H1 (cell line): ENCODE data around the gene SLC66A3. TPM values are rescaled to one million over a fixed set of nuclear protein-coding genes. Genes with fewer than 3 reads are reported as not detected.

Experiments
- CTCF ChIA-PET: fragments of 300-600 bp; sonication (Branson Sonifier 250); formaldehyde crosslinking; loops from one replicate; lab custom pipeline; 2021; ENCODE audit not compliant: partially characterized antibody; lab: Charles Lee
- POLR2A ChIA-PET: fragments of 300-600 bp; sonication (Branson Sonifier 250); formaldehyde crosslinking; loops from one replicate; lab custom pipeline; 2021; ENCODE audit warnings: inconsistent platforms; ENCODE audit not compliant: partially characterized antibody; lab: Charles Lee
- DNase-seq, 2 experiments: peaks; one replicate each; pipeline versions ENCODE4 v3.0.0 to v3.0.0-alpha.2; 2010 to 2022; ENCODE audit warnings: low spot score in 2 of 2, low read depth in 1 of 2, mixed read lengths in 1 of 2
- FAIRE-seq: peaks from 2 replicates; lab custom pipeline; 2011; peaks lifted over from hg19 to GRCh38; lab: Jason Lieb, UNC
- H2AFZ ChIP-seq: 2 replicates; pipeline ENCODE4 v1.8.1; 2012; ENCODE audit warnings: low read length, inconsistent platforms
- H2AK5ac ChIP-seq: 2 replicates; pipeline ENCODE4 v1.6.1; 2013; ENCODE audit warnings: low read depth, low read length
- H2BK120ac ChIP-seq: replicated peaks from 2 replicates; pipeline ENCODE3; 2013; ENCODE audit warnings: low read depth, low read length, inconsistent platforms
- H2BK12ac ChIP-seq: 2 replicates; pipeline ENCODE4 v1.6.1; 2013; ENCODE audit warnings: low read depth, low read length
- H2BK15ac ChIP-seq: 2 replicates; pipeline ENCODE4 v1.6.1; 2013; ENCODE audit warnings: low read length
- H2BK20ac ChIP-seq: 2 replicates; pipeline ENCODE4 v1.6.1; 2013; ENCODE audit warnings: low read length
- H2BK5ac ChIP-seq: 2 replicates; pipeline ENCODE4 v1.6.1; 2013; ENCODE audit warnings: low read depth, low read length
- H3K14ac ChIP-seq: 2 replicates; pipeline ENCODE4 v1.6.1; 2013; ENCODE audit warnings: inconsistent platforms; ENCODE audit not compliant: insufficient read length
- H3K18ac ChIP-seq: 2 replicates; pipeline ENCODE4 v1.6.1; 2013; ENCODE audit warnings: low read length; ENCODE audit errors: extremely low read depth
- H3K23ac ChIP-seq: 2 replicates; pipeline ENCODE4 v1.6.1; 2013; ENCODE audit warnings: inconsistent platforms; ENCODE audit not compliant: insufficient read length
- H3K23me2 ChIP-seq: 2 replicates; pipeline ENCODE4 v1.6.1; 2013; ENCODE audit warnings: low read depth, low read length
- H3K27ac ChIP-seq: 2 replicates; pipeline ENCODE4 v1.6.1; 2011; ENCODE audit warnings: low read depth, low read length, inconsistent platforms
- H3K27me3 ChIP-seq, 4 experiments: replicated peaks in 1 of 4; 1 replicate in 1 of 4; 2 replicates in 3 of 4; pipeline versions ENCODE4 v1.6.1 to v1.8.1; 2011 to 2013; ENCODE audit warnings: low read length in 3 of 4, mild to moderate bottlenecking in 3 of 4, inconsistent platforms in 2 of 4, mixed read lengths in 2 of 4, moderate library complexity in 1 of 4; ENCODE audit not compliant: control insufficient read depth in 3 of 4, insufficient read depth in 3 of 4; ENCODE audit errors: extremely low read depth in 1 of 4
- H3K36me3 ChIP-seq, 4 experiments: 2 replicates each; pipeline versions ENCODE4 v1.6.1 to v1.8.1; 2011 to 2013; ENCODE audit warnings: mild to moderate bottlenecking in 4 of 4, low read length in 3 of 4, moderate library complexity in 2 of 4, control low read depth in 1 of 4, inconsistent platforms in 1 of 4; ENCODE audit not compliant: insufficient read depth in 4 of 4, control insufficient read depth in 2 of 4
- H3K4ac ChIP-seq: replicated peaks from 2 replicates; pipeline ENCODE3; 2013; ENCODE audit warnings: low read length, low read depth, mixed read lengths, inconsistent platforms; ENCODE audit not compliant: insufficient read length
- H3K4me1 ChIP-seq, 4 experiments: replicated peaks in 1 of 4; 1 replicate in 1 of 4; 2 replicates in 3 of 4; pipeline versions ENCODE4 v1.6.1 to v1.8.1; 2011 to 2013; ENCODE audit warnings: low read length in 3 of 4, inconsistent platforms in 2 of 4, mixed read lengths in 1 of 4; ENCODE audit not compliant: insufficient read depth in 4 of 4, control insufficient read depth in 3 of 4
- H3K4me2 ChIP-seq, 2 experiments: 2 replicates each; pipeline versions ENCODE4 v1.6.1 to v1.8.1; 2011 to 2013; ENCODE audit warnings: low read depth in 2 of 2, low read length in 2 of 2, control low read depth in 1 of 2, inconsistent platforms in 1 of 2, mild to moderate bottlenecking in 1 of 2; ENCODE audit not compliant: insufficient read depth in 1 of 2
- H3K4me3 ChIP-seq, 4 experiments: fragments of 200-600, 300-600 bp in 1 of 4; sonication (generic), shearing (Covaris generic), sonication (Bioruptor Twin) in 1 of 4; 2 replicates each; pipeline versions ENCODE4 v1.5.1 to v1.8.1; 2011 to 2016; ENCODE audit warnings: low read length in 4 of 4, low read depth in 3 of 4, control low read depth in 2 of 4, inconsistent platforms in 2 of 4, mild to moderate bottlenecking in 2 of 4, mixed read lengths in 1 of 4, moderate library complexity in 1 of 4; ENCODE audit not compliant: insufficient read depth in 2 of 4; ENCODE audit errors: extremely low read depth in 1 of 4
- H3K56ac ChIP-seq: replicated peaks from 2 replicates; pipeline ENCODE3; 2013; ENCODE audit warnings: low read depth, mild to moderate bottlenecking, mixed read lengths, low read length, inconsistent platforms; ENCODE audit not compliant: insufficient read length
- H3K79me1 ChIP-seq: 2 replicates; pipeline ENCODE4 v1.6.1; 2013; ENCODE audit warnings: low read depth, low read length, control low read depth
- H3K79me2 ChIP-seq, 2 experiments: 2 replicates each; pipeline versions ENCODE4 v1.6.1 to v1.8.1; 2012 to 2013; ENCODE audit warnings: low read length in 2 of 2, mild to moderate bottlenecking in 2 of 2, inconsistent platforms in 1 of 2; ENCODE audit not compliant: insufficient read depth in 2 of 2, control insufficient read depth in 1 of 2
- H3K9ac ChIP-seq, 4 experiments: replicated peaks in 1 of 4; 1 replicate in 1 of 4; 2 replicates in 3 of 4; pipeline versions ENCODE4 v1.6.1 to v1.8.1; 2011 to 2013; ENCODE audit warnings: low read depth in 3 of 4, low read length in 3 of 4, control low read depth in 2 of 4, mild to moderate bottlenecking in 2 of 4, moderate library complexity in 2 of 4, inconsistent platforms in 1 of 4; ENCODE audit errors: extremely low read depth in 1 of 4
- H3K9me3 ChIP-seq, 2 experiments: 2 replicates each; pipeline versions ENCODE4 v1.6.1 to v1.8.1; 2012 to 2013; ENCODE audit warnings: mild to moderate bottlenecking in 2 of 2, moderate library complexity in 2 of 2, control low read depth in 1 of 2, inconsistent platforms in 1 of 2, low read depth in 1 of 2, low read length in 1 of 2, mixed read lengths in 1 of 2; ENCODE audit not compliant: insufficient read depth in 2 of 2
- H4K20me1 ChIP-seq, 2 experiments: replicated peaks in 1 of 2; 2 replicates each; pipeline versions ENCODE3 to v1.8.1; 2011 to 2013; ENCODE audit warnings: inconsistent platforms in 2 of 2, low read length in 2 of 2, mild to moderate bottlenecking in 1 of 2; ENCODE audit not compliant: insufficient read depth in 2 of 2, control insufficient read depth in 1 of 2
- H4K5ac ChIP-seq: 2 replicates; pipeline ENCODE4 v1.6.1; 2013; ENCODE audit warnings: low read length, low read depth, mixed read lengths, inconsistent platforms; ENCODE audit not compliant: insufficient read length
- H4K8ac ChIP-seq: 2 replicates; pipeline ENCODE4 v1.8.0; 2013; ENCODE audit warnings: mild to moderate bottlenecking, moderate library complexity, low read length, inconsistent platforms; ENCODE audit not compliant: insufficient read depth; ENCODE audit errors: extremely low read depth
- H4K91ac ChIP-seq: replicated peaks from 2 replicates; pipeline ENCODE3; 2013; ENCODE audit warnings: low read length, mixed read lengths, inconsistent platforms; ENCODE audit not compliant: insufficient read length
- NRF1 ChIP-seq: IDR thresholded peaks from 2 replicates; pipeline ENCODE4 v1.6.1; 2011; ENCODE audit warnings: mild to moderate bottlenecking, low read depth, low read length, improper control_type of control experiment
- WGBS, 2 experiments: shearing (Covaris generic) in 1 of 2; methylation state at CpG; one replicate each; pipeline versions ENCODE4 v1.1.6 to v1.1.7; 2013 to 2015; ENCODE audit warnings: low lambda C conversion rate in 2 of 2, mixed read lengths in 2 of 2, inconsistent platforms in 1 of 2, low coverage in 1 of 2, missing lambda C conversion rate in 1 of 2; ENCODE audit not compliant: insufficient replicate concordance in 2 of 2, insufficient coverage in 1 of 2, insufficient read length in 1 of 2; ENCODE audit errors: extremely low coverage in 1 of 2, missing lambda C conversion rate in 1 of 2; 5-methylcytosine and 5-hydroxymethylcytosine counted together
- polyA plus RNA-seq, 7 experiments: library from polyadenylated mRNA; depleted of rRNA in 3 of 7; stranded (reverse) in 5 of 7; unstranded in 2 of 7; fragments of >200 nt in 5 of 7; fragments of 200-250 nt in 2 of 7; gene quantifications; 1 replicate in 5 of 7; 2 replicates in 1 of 7; 4 replicates in 1 of 7; pipeline versions ENCODE4 v1.2.1 to v1.2.3, GENCODE V29; 2011 to 2013; ENCODE audit warnings: missing spikeins in 2 of 7, mixed read lengths in 2 of 7
- total RNA-seq: library from RNA; stranded (reverse); fragmentation: NEBNext Ultra II Directional; extraction: Animal tissue kit (Norgen Biotek cat#: 25700); gene quantifications from 2 replicates; pipeline ENCODE4 v1.2.1, GENCODE V29; 2021

Gene SLC66A3
- total and polyA plus RNA-seq, 2 of the 8 experiments (the other 6 are each of a cell fraction or from before 2014, with no cell fraction given): 8.7 to 27.8 TPM

DNA sequence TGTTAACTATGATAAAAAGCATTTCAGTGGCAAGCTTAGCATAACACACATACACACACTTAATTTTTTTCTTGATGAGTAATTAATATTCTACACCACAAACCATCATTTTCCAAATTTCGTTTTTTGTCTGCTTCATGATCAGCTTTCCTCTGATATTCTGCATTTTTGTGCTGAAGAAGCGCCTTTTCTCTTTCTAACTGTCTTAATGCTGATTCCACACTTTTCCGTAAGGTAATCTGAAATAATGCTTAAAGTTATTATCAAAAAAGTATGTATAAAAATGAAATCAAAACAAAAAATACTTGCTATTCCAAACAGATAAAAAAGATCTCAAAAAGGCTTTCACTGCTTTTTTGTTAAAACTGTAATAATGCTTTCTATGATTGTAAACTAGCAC, 60.1 kb downstream of the SLC66A3 start:
- Histone ChIP-seq H3K27ac (no peak overlapping the region), H2BK15ac (no peak overlapping the region), H3K79me2 (no peaks in the 10 kb centered on the region), H2AFZ (no peak overlapping the region), H3K56ac (no peak overlapping the region), H3K23ac (no peak overlapping the region), H2BK5ac (no peak overlapping the region), H3K27me3 (no peaks in the 10 kb centered on the region), H3K4ac (no peak overlapping the region), H3K9ac (no peak overlapping the region), H2AK5ac (no peak overlapping the region), H2BK12ac (no peak overlapping the region), H2BK120ac (no peak overlapping the region), H3K14ac (no peak overlapping the region), H3K23me2 (no peaks in the 10 kb centered on the region), H3K79me1 (no peaks in the 10 kb centered on the region), H4K8ac (no peak overlapping the region), H3K36me3 (peaks cover 0 to 34% (median 15%) of the 10 kb centered on the region in 4 experiments; a peak in 4 of 8 replicates), H2BK20ac (no peak overlapping the region), H4K91ac (no peak overlapping the region), H3K4me1 (no peaks in the 10 kb centered on the region), H3K18ac (no peak overlapping the region), H3K9me3 (no peaks in the 10 kb centered on the region), H3K4me2 (no peak overlapping the region), H4K5ac (no peak overlapping the region), H3K4me3 (no peak overlapping the region), H4K20me1 (no peaks in the 10 kb centered on the region)
- DNase-seq (no peak), FAIRE-seq (no peak)
- CTCF ChIA-PET: interaction anchor here (0.6 to 2.0 kb wide), 3 partner anchors 47 to 202 kb away, joined by 4 to 7 read pairs (median 5); no protein-coding TSS in a partner anchor
- POLR2A ChIA-PET: no interaction called here
- 86% methylated on average over 3 of the region's 3 CpGs; no CpG with 5 or more reads in 1 of the 2 experiments for WGBS, 2 experiments
- TF ChIP-seq NRF1: no peak
